SU-DHL-6 (cell line): ENCODE data around the gene HRAS.
A peak's percentile ranks its signal among the peaks of the same experiment; 100 is the strongest.

ENCODE experiments used
- H2AFZ ChIP-seq: fragments of 200-600 bp; sonication (generic); 2 replicates; pipeline ENCODE4 v1.6.1; 2014; ENCODE audit warnings: low read depth, mild to moderate bottlenecking, moderate library complexity, mixed read lengths, antibody characterized with exemption, low read length; ENCODE audit not compliant: severe bottlenecking
- H3F3A ChIP-seq: fragments of 200-600 bp; shearing (Covaris generic); 2 replicates; pipeline ENCODE4 v1.6.0; 2016; ENCODE audit warnings: antibody characterized with exemption, mild to moderate bottlenecking; ENCODE audit not compliant: insufficient read depth
- H3K27ac ChIP-seq: fragments of 200-600 bp; sonication (generic); 2 replicates; pipeline ENCODE4 v1.5.1; 2016; ENCODE audit warnings: low read depth, mild to moderate bottlenecking, low read length, moderate library complexity, mixed read lengths
- H3K27me3 ChIP-seq: fragments of 200-600 bp; sonication (generic), shearing (Covaris generic); 2 replicates; pipeline ENCODE4 v1.6.0; 2014; ENCODE audit warnings: mild to moderate bottlenecking, low read length
- H3K36me3 ChIP-seq: fragments of 200-600 bp; sonication (generic); 2 replicates; pipeline ENCODE4 v1.6.1; 2014; ENCODE audit warnings: mild to moderate bottlenecking, low read length, mixed read lengths
- H3K4me2 ChIP-seq: fragments of 300-600, 200-600 bp; shearing (Covaris generic), sonication (generic); 2 replicates; pipeline ENCODE4 v1.6.0; 2014; ENCODE audit warnings: low read length, low read depth, mild to moderate bottlenecking; ENCODE audit not compliant: poor library complexity, severe bottlenecking
- H3K4me3 ChIP-seq: fragments of 200-600 bp; sonication (generic); 2 replicates; pipeline ENCODE4 v1.5.1; 2014; ENCODE audit warnings: antibody characterized with exemption, low read length, mild to moderate bottlenecking, mixed read lengths; ENCODE audit not compliant: insufficient read depth, poor library complexity, severe bottlenecking
- H3K79me2 ChIP-seq: fragments of 200-600 bp; sonication (generic); 2 replicates; pipeline ENCODE4 v1.6.1; 2014; ENCODE audit warnings: mild to moderate bottlenecking, low read length, moderate library complexity; ENCODE audit not compliant: insufficient read depth
- H3K9ac ChIP-seq: fragments of 200-600 bp; sonication (generic); 2 replicates; pipeline ENCODE4 v1.7.0; 2014; ENCODE audit warnings: mild to moderate bottlenecking, low read length
- H3K9me2 ChIP-seq: fragments of 200-600 bp; sonication (generic); replicated peaks from 2 replicates; pipeline ENCODE4 v1.6.1; 2014; ENCODE audit warnings: low read length; ENCODE audit not compliant: insufficient read depth
- H3K9me3 ChIP-seq: fragments of 200-600 bp; sonication (generic); 2 replicates; pipeline ENCODE4 v1.6.1; 2014; ENCODE audit warnings: low read length, mixed read lengths; ENCODE audit not compliant: insufficient read depth
- H4K20me1 ChIP-seq: fragments of 200-600 bp; sonication (generic); 2 replicates; pipeline ENCODE4 v1.6.1; 2014; ENCODE audit warnings: low read depth, mild to moderate bottlenecking, antibody characterized with exemption, low read length, moderate library complexity, mixed read lengths
- EZH2phosphoT487 ChIP-seq: fragments of 200-600 bp; sonication (generic), shearing (Covaris generic); conservative IDR thresholded peaks from 2 replicates; pipeline ENCODE4 v1.6.1; 2018; ENCODE audit warnings: mild to moderate bottlenecking, antibody characterized with exemption, low read length, moderate library complexity, mixed read lengths
- TF ChIP-seq, protein P1 (sequence below): fragments of 200-600 bp; sonication (generic); IDR thresholded peaks from one replicate; pipeline ENCODE4 v1.5.1; 2017; ENCODE audit warnings: antibody characterized with exemption, mild to moderate bottlenecking, low read length, moderate library complexity; ENCODE audit not compliant: insufficient read depth, poor library complexity, severe bottlenecking

Gene HRAS

DNA sequence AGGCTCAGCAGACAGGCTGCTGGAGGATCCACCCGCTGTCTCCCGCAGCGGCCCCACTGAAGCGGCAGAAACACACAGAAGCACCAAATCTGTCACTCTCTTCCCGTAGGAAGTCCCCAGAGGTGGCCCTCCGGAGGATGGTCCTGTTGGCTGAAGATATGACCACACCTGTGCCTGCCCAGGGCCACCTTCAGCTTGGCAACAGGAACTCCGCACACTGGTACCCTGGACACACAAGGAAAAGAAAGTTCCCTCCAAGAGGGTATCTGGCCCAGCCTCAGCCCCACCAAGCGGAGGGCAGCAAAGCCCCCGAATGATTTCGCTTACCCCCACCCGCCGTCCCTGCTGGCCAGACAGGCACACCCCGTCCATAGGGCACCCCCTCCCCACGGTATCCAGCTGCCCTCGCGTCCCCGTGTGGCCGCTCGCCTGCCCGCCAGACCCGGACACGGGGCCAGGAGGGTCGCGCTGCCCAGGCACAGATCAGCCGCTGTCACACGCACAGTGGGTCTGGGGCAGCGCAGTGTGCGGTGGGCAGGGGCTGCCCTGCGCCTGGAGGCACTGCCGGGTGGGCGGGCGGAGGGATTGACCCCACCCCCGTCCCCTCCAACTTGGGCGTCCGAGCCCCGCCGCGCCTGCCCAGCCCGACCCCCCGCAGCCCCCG lies 32.4 kb upstream of the HRAS start:
- TF ChIP-seq, protein P1, sequence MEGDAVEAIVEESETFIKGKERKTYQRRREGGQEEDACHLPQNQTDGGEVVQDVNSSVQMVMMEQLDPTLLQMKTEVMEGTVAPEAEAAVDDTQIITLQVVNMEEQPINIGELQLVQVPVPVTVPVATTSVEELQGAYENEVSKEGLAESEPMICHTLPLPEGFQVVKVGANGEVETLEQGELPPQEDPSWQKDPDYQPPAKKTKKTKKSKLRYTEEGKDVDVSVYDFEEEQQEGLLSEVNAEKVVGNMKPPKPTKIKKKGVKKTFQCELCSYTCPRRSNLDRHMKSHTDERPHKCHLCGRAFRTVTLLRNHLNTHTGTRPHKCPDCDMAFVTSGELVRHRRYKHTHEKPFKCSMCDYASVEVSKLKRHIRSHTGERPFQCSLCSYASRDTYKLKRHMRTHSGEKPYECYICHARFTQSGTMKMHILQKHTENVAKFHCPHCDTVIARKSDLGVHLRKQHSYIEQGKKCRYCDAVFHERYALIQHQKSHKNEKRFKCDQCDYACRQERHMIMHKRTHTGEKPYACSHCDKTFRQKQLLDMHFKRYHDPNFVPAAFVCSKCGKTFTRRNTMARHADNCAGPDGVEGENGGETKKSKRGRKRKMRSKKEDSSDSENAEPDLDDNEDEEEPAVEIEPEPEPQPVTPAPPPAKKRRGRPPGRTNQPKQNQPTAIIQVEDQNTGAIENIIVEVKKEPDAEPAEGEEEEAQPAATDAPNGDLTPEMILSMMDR: no peak
- TF ChIP-seq EZH2phosphoT487: no peak
- Histone ChIP-seq H3K9ac (peak overlapping the region; percentile 79), H3K27ac (no peak overlapping the region), H3K4me3 (peak overlapping the region; percentile 64), H3F3A (no peaks in the 10 kb centered on the region; the same call in 1 of the 2 replicates), H3K4me2 (peak overlapping the region; percentile 65), H3K9me2 (no peaks in the 10 kb centered on the region), H3K36me3 (no peaks in the 10 kb centered on the region), H3K27me3 (no peaks in the 10 kb centered on the region), H3K79me2 (no peaks in the 10 kb centered on the region), H4K20me1 (no peaks in the 10 kb centered on the region), H2AFZ (peak overlapping the region; percentile 65), H3K9me3 (no peaks in the 10 kb centered on the region)

DNA sequence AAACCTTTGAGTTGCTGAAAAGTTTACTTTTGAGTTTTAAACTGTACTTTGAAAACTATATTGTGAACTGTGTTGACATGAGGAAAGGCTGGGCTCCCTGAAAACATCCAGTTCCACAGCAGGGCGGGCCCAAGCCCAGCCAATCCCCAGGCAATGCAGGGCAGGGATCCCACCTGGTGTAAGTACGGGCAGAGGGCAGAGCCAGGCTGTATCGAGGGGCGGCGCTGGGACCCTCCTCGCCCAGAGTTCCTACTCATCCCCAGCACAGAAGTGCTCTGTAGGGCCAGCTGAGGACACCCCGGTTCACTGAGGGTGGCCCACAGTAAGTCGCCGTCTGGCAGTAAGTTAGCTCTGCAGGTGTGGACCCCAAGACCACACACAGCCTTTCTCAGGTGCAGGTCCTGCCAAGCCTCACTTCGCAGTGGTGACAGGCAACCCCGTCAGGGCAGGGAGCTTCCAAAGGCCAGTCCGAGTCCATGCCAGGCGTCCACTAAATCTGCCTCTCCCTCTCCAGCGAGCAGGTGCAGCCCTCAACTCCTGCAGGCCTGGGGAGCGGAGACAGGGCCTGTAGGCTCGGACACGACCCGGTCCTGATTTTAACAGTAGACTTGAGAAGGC lies 31.7 kb upstream of the HRAS start:
- H3K9me2 ChIP-seq: no peaks in the 10 kb centered on the region

DNA sequence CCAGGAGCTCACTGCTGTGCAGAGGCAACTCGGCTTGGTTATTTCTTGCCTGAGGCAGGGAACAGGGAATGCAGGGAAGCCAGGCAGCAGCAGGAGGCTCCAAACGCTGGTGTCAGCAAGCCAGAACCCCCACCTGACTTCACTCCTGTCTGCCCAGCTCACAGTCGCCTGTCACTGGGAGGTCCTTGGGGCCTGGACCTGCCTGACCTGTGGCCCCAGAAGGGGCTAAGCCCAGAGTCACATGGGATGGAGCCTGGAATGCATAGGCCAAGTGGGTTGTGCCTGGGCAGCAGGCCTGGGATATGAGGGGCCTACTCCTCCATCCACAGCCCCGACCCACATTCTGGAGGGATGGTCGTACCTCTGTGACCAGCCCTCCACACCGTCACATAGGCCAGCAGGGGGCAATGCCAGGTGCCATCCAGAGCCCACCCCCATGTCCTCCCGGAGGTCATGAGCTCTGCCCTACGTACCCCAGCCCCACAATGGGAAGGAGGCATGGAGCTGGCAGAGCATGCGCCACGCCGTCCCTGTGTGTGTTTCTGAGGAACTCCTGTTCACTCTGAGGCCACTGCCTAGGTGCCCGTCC lies 30.6 kb upstream of the HRAS start:
- H3K27ac ChIP-seq: no peak overlapping the region

More for the DNA sequence above, 31.7 kb upstream of the HRAS start:
- Histone ChIP-seq H3K9ac (peak overlapping the region; percentile 79), H3K4me2 (peak overlapping the region; percentile 65), H4K20me1 (no peaks in the 10 kb centered on the region), H2AFZ (no peak overlapping the region), H3K79me2 (no peaks in the 10 kb centered on the region), H3K27ac (no peak overlapping the region), H3K27me3 (no peaks in the 10 kb centered on the region), H3K4me3 (no peak overlapping the region), H3K9me3 (no peaks in the 10 kb centered on the region), H3F3A (no peaks in the 10 kb centered on the region; the same call in 1 of the 2 replicates), H3K36me3 (no peaks in the 10 kb centered on the region)
- no peak for TF ChIP-seq EZH2phosphoT487
- TF ChIP-seq, protein P1: no peak

More for the DNA sequence above, 30.6 kb upstream of the HRAS start:
- Histone ChIP-seq H3K9me3 (no peaks in the 10 kb centered on the region), H3K36me3 (no peaks in the 10 kb centered on the region), H3F3A (no peaks in the 10 kb centered on the region; the same call in 1 of the 2 replicates), H2AFZ (no peak overlapping the region), H3K9me2 (no peaks in the 10 kb centered on the region), H3K4me3 (no peak overlapping the region), H3K9ac (no peak overlapping the region), H4K20me1 (no peaks in the 10 kb centered on the region), H3K79me2 (no peaks in the 10 kb centered on the region; the same call in 1 of the 2 replicates), H3K27me3 (no peaks in the 10 kb centered on the region), H3K4me2 (no peak overlapping the region)
- no peak for TF ChIP-seq EZH2phosphoT487
- TF ChIP-seq, protein P1: no peak
